ENCODE results near the gene GMNC.
A peak's percentile ranks its signal among the peaks of the same experiment; 100 is the strongest.
"Not testable (repeated sequence)": the region's sequence is repeated elsewhere in the genome, so short reads cannot be mapped to it uniquely, and the experiment has no call there.

The GMNC gene

GRCh38 chr3:190862209-190863118 lies at the start of gene GMNC:
Gene GMNC (minus strand): TSS chr3:190862694. CDS start chr3:190862615, 79 bp downstream.
- DNase-seq = peak; percentile 80

- no peak for DNase-seq
These were observed 48.9 kb upstream of the GMNC start for GRCh38 chr3:190911382-190911781.

- DNase-seq = no peak
These were observed 47.4 kb upstream of the GMNC start for GRCh38 chr3:190909908-190910307.

- DNase-seq = no peak
These were observed 40.7 kb upstream of the GMNC start for GRCh38 chr3:190903156-190903555.

- peak; percentile 37 for DNase-seq
These were observed 39.8 kb upstream of the GMNC start for GRCh38 chr3:190902292-190902691.

GRCh38 chr3:190892395-190892902 lies 30.0 kb upstream of the GMNC start:
- no peak for DNase-seq

- DNase-seq = peak; percentile 23
These were observed 24.5 kb upstream of the GMNC start for GRCh38 chr3:190886945-190887344.

GRCh38 chr3:190883973-190884832 lies 21.7 kb upstream of the GMNC start:
- peak; percentile 87 for DNase-seq

- DNase-seq = no peak
These were observed 20.6 kb upstream of the GMNC start for GRCh38 chr3:190883141-190883540.

- peak; percentile 37 for DNase-seq
These were observed 15.4 kb upstream of the GMNC start for GRCh38 chr3:190877925-190878324.

- DNase-seq = not testable (repeated sequence)
These were observed 13.9 kb upstream of the GMNC start for GRCh38 chr3:190876433-190876832.

GRCh38 chr3:190875061-190875460 lies 12.6 kb upstream of the GMNC start:
- DNase-seq = not testable (repeated sequence)

- DNase-seq = no peak
These were observed 7.6 kb upstream of the GMNC start for GRCh38 chr3:190870127-190870526.

- no peak for DNase-seq
These were observed 4.6 kb upstream of the GMNC start for GRCh38 chr3:190867071-190867470.

- DNase-seq = peak; percentile 7
These were observed 3.3 kb upstream of the GMNC start for GRCh38 chr3:190865828-190866227.

GRCh38 chr3:190865419-190865818 lies 2.9 kb upstream of the GMNC start:
- DNase-seq = no peak

- DNase-seq = no peak
These were observed 1.5 kb upstream of the GMNC start for GRCh38 chr3:190864002-190864401.

- peak; percentile 35 for DNase-seq
These were observed 598 bp upstream of the GMNC start for GRCh38 chr3:190863119-190863465.

GRCh38 chr3:190860521-190860920 lies 2.0 kb downstream of the GMNC start:
- DNase-seq = no peak

GRCh38 chr3:190855151-190855550 lies 7.3 kb downstream of the GMNC start:
- no peak for DNase-seq

- peak; percentile 73 for DNase-seq
These were observed 8.4 kb downstream of the GMNC start for GRCh38 chr3:190854062-190854461.

GRCh38 chr3:190853464-190853863 lies 9.0 kb downstream of the GMNC start:
- peak; percentile 16 for DNase-seq

GRCh38 chr3:190849607-190850006 lies 12.9 kb downstream of the GMNC start:
- no peak for DNase-seq

GRCh38 chr3:190848870-190849269 lies 13.6 kb downstream of the GMNC start:
- no peak for DNase-seq
